ENCODE results near the gene RNF130. TPM values are rescaled to one million over a fixed set of nuclear protein-coding genes. Genes with fewer than 3 reads are reported as not detected.

The RNF130 gene
- total RNA-seq, 2 donors from 2014 or later = 83.9 to 151 TPM

DNA sequence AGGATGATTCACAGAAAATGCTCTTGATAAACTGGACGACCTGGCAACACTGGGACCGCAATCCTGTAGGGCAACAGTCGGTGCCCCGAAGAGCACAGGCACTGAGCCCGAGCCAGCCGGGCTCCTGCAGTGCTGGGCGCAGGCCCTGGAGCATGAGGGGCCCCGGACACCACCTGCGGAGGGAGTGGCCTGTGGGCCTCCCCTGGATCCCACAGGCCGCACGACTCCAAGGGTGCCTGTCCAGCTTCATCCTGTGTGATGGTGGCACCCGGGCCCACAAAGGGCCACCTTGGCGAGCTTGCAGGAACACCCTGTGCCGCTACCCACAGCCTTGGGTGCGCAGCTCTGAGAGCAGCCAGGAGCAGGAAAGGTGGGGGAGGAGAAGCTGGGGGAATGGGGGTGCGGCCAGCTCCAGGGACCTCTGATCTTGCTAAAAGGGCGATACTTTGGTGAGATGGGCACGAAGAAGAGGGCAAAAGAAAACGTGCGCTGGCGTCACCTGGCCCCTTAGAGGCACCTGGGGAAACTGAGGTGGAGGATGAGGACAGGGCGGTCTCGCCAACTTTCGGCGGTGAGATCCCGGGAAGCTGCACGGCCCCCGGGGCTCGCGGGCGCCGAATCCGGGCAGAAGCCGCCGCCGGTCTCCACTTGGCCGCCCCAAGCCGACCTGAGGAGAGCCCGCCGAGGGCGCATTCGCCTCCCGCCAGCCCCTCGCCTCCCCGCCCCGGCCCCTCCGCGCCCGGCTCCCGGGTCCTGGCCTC is 164.6 kb downstream of the RNF130 start:
- peak overlapping the region; percentile 84 for H3K4me3 ChIP-seq
- H3K27me3 ChIP-seq (replicated peaks; ENCODE audit: insufficient read depth) = no peaks in the 10 kb centered on the region
- H3K9me3 ChIP-seq = no peaks in the 10 kb centered on the region
- peaks cover 10 to 24% of the 10 kb centered on the region in 2 donors for H3K4me1 ChIP-seq (ENCODE audit: control insufficient read depth in 1 of 2, low read depth in 2 of 2)
- DNase-seq (ENCODE audit: low spot score) (no peak), ATAC-seq (ENCODE audit: insufficient number of reproducible peaks, low FRiP score, low read depth) (no peak)
- TF ChIP-seq, protein P1, sequence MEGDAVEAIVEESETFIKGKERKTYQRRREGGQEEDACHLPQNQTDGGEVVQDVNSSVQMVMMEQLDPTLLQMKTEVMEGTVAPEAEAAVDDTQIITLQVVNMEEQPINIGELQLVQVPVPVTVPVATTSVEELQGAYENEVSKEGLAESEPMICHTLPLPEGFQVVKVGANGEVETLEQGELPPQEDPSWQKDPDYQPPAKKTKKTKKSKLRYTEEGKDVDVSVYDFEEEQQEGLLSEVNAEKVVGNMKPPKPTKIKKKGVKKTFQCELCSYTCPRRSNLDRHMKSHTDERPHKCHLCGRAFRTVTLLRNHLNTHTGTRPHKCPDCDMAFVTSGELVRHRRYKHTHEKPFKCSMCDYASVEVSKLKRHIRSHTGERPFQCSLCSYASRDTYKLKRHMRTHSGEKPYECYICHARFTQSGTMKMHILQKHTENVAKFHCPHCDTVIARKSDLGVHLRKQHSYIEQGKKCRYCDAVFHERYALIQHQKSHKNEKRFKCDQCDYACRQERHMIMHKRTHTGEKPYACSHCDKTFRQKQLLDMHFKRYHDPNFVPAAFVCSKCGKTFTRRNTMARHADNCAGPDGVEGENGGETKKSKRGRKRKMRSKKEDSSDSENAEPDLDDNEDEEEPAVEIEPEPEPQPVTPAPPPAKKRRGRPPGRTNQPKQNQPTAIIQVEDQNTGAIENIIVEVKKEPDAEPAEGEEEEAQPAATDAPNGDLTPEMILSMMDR (IDR thresholded peaks at IDR 0.05) = no peak
- peaks cover 10% of the 10 kb centered on the region for H3K36me3 ChIP-seq
- peak overlapping the region; percentile 33 to 56 for H3K27ac ChIP-seq

DNA sequence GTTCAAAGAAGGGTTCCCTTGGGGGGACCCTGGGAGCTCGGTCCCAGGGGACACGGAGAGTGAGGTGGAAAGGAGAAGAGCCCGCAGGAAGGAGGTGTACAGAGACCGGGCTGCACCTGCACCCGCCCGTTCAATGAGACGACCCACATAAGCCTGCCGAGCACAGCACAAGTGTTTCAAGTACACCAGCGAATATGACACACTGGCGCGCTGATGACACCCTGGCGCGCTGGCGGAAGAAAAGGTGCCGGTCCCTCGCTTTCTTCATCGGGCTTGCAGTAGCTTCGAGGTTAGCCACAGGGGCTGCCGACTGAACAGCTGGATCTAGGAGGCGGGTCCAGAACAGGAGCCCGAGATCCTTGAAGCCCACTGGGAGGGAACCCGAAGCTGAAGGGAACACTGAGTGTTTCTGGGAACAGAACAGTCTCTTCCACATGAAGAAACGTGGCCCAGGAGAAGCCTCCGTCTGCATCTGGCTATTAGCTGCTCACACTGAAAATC is 165.2 kb downstream of the RNF130 start:
- no peak for DNase-seq (ENCODE audit: low spot score)
- H3K4me3 ChIP-seq = peak overlapping the region; percentile 84
- H3K36me3 ChIP-seq = peaks cover 10% of the 10 kb centered on the region
- ATAC-seq (ENCODE audit: insufficient number of reproducible peaks, low FRiP score, low read depth) = no peak
- TF ChIP-seq, protein P1 (IDR thresholded peaks at IDR 0.05) = no peak
- H3K27ac ChIP-seq = no peak overlapping the region
- no peaks in the 10 kb centered on the region for H3K27me3 ChIP-seq (replicated peaks; ENCODE audit: insufficient read depth)
- H3K9me3 ChIP-seq = no peaks in the 10 kb centered on the region
- peaks cover 10 to 24% of the 10 kb centered on the region in 2 donors for H3K4me1 ChIP-seq (ENCODE audit: control insufficient read depth in 1 of 2, low read depth in 2 of 2)

DNA sequence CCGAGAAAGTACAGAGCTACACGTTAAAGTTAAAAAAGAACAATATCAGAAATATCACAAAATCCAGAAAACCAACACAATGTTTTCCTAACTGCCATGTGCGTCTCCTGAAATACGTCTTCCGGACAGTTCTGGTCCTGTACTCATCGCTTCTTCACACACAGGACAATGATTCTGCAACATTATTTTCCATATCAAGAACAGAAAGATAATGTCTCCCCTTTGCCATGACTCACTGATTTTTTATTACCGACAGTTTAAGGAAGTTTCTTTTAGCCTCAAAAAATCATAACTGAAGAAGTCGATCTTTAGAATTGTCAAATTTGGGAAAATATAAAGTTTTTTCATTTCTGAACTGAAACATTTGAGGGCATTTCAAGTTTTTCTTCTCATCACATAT is 166.4 kb downstream of the RNF130 start:
- DNase-seq (ENCODE audit: low spot score) = no peak
- Histone ChIP-seq H3K36me3 (peaks cover 10% of the 10 kb centered on the region), H3K9me3 (no peaks in the 10 kb centered on the region), H3K4me1 (ENCODE audit: control insufficient read depth in 1 of 2, low read depth in 2 of 2) (peaks cover 10 to 24% of the 10 kb centered on the region in 2 donors), H3K27me3 (replicated peaks; ENCODE audit: insufficient read depth) (no peaks in the 10 kb centered on the region), H3K27ac (no peak overlapping the region), H3K4me3 (no peak overlapping the region)
- no peak for ATAC-seq (ENCODE audit: insufficient number of reproducible peaks, low FRiP score, low read depth)
- TF ChIP-seq, protein P1 (IDR thresholded peaks at IDR 0.05) = no peak

Other genes starting within 250 kb of the RNF130 start
- gene MRNIP, start 212.9 kb downstream of the RNF130 start, total RNA-seq = 10 to 100 TPM; 46.2 to 54.2 TPM
- 100 to 1,000 TPM in 1 of 2 donors, 10 to 100 TPM in 1; 91.9 to 104 TPM for gene TBC1D9B, start 163.9 kb downstream of the RNF130 start, total RNA-seq
- not detected for gene RASGEF1C, start 137.5 kb upstream of the RNF130 start, total RNA-seq
- gene MAPK9, start 220.3 kb upstream of the RNF130 start, total RNA-seq = 10 to 100 TPM; 16.1 to 26.8 TPM

Measured in thoracic aorta (tissue), 2 donors.